ENCODE measurements around the gene ASB18.

The ASB18 gene

GRCh38 chr2:236286873-236287545 is 22.8 kb upstream of the ASB18 start:
- Histone ChIP-seq H3K9ac (ENCODE audit: low read length) (no peak overlapping the region), H3K4me2 (ENCODE audit: low read length) (no peak overlapping the region), H3K27me3 (ENCODE audit: low read depth, low read length) (no peaks in the 10 kb centered on the region), H3K27ac (ENCODE audit: low read length) (no peak overlapping the region), H4K20me1 (ENCODE audit: insufficient read depth, low read length) (no peaks in the 10 kb centered on the region), H3K9me3 (ENCODE audit: insufficient read depth, low read length) (no peaks in the 10 kb centered on the region), H3K4me1 (ENCODE audit: low read length) (peaks cover 6% of the 10 kb centered on the region), H2AFZ (ENCODE audit: low read depth, low read length) (no peak overlapping the region), H3K4me3 (ENCODE audit: low read length) (no peak overlapping the region), H3K36me3 (replicated peaks; ENCODE audit: low read depth, low read length) (no peaks in the 10 kb centered on the region), H3K79me2 (ENCODE audit: low read length) (no peaks in the 10 kb centered on the region)
- no peak for TF ChIP-seq CTCF (IDR thresholded peaks at IDR 0.05; ENCODE audit: low read depth, low read length)
- no peak for TF ChIP-seq EZH2phosphoT487 (IDR thresholded peaks at IDR 0.05; ENCODE audit: low read depth)

- no peak overlapping the region for H3K4me3 ChIP-seq (ENCODE audit: low read length)
- H2AFZ ChIP-seq (ENCODE audit: low read depth, low read length), result no peak overlapping the region
- no peaks in the 10 kb centered on the region for H4K20me1 ChIP-seq (ENCODE audit: insufficient read depth, low read length)
- H3K4me1 ChIP-seq (ENCODE audit: low read length), result peaks cover 6% of the 10 kb centered on the region
- H3K79me2 ChIP-seq (ENCODE audit: low read length), result no peaks in the 10 kb centered on the region
- no peaks in the 10 kb centered on the region for H3K27me3 ChIP-seq (ENCODE audit: low read depth, low read length)
- H3K9me3 ChIP-seq (ENCODE audit: insufficient read depth, low read length), result no peaks in the 10 kb centered on the region
- no peak overlapping the region for H3K27ac ChIP-seq (ENCODE audit: low read length)
- H3K4me2 ChIP-seq (ENCODE audit: low read length), result no peak overlapping the region
- TF ChIP-seq CTCF (IDR thresholded peaks at IDR 0.05; ENCODE audit: low read depth, low read length) (no peak), EZH2phosphoT487 (IDR thresholded peaks at IDR 0.05; ENCODE audit: low read depth) (no peak)
- no peak overlapping the region for H3K9ac ChIP-seq (ENCODE audit: low read length)
- H3K36me3 ChIP-seq (replicated peaks; ENCODE audit: low read depth, low read length), result no peaks in the 10 kb centered on the region
Measured at GRCh38 chr2:236284208-236284607, 20.0 kb upstream of the ASB18 start.

- no peak for TF ChIP-seq CTCF (IDR thresholded peaks at IDR 0.05; ENCODE audit: low read depth, low read length)
- TF ChIP-seq EZH2phosphoT487 (IDR thresholded peaks at IDR 0.05; ENCODE audit: low read depth), result no peak
- Histone ChIP-seq H3K9me3 (ENCODE audit: insufficient read depth, low read length) (no peaks in the 10 kb centered on the region), H3K79me2 (ENCODE audit: low read length) (no peaks in the 10 kb centered on the region)
Measured at GRCh38 chr2:236282406-236282805, 18.2 kb upstream of the ASB18 start.

GRCh38 chr2:236281423-236281822 is 17.2 kb upstream of the ASB18 start:
- no peak overlapping the region for H2AFZ ChIP-seq (ENCODE audit: low read depth, low read length)

More at GRCh38 chr2:236282406-236282805, 18.2 kb upstream of the ASB18 start:
- Histone ChIP-seq H4K20me1 (ENCODE audit: insufficient read depth, low read length) (no peaks in the 10 kb centered on the region), H3K27me3 (ENCODE audit: low read depth, low read length) (no peaks in the 10 kb centered on the region), H3K4me3 (ENCODE audit: low read length) (no peak overlapping the region), H3K4me2 (ENCODE audit: low read length) (no peak overlapping the region), H2AFZ (ENCODE audit: low read depth, low read length) (no peak overlapping the region), H3K36me3 (replicated peaks; ENCODE audit: low read depth, low read length) (no peaks in the 10 kb centered on the region), H3K4me1 (ENCODE audit: low read length) (no peaks in the 10 kb centered on the region), H3K27ac (ENCODE audit: low read length) (no peak overlapping the region), H3K9ac (ENCODE audit: low read length) (no peak overlapping the region)

More at GRCh38 chr2:236281423-236281822, 17.2 kb upstream of the ASB18 start:
- Histone ChIP-seq H3K9me3 (ENCODE audit: insufficient read depth, low read length) (no peaks in the 10 kb centered on the region), H3K79me2 (ENCODE audit: low read length) (no peaks in the 10 kb centered on the region), H3K4me2 (ENCODE audit: low read length) (no peak overlapping the region), H3K4me3 (ENCODE audit: low read length) (no peak overlapping the region), H3K9ac (ENCODE audit: low read length) (no peak overlapping the region), H3K36me3 (replicated peaks; ENCODE audit: low read depth, low read length) (no peaks in the 10 kb centered on the region), H3K4me1 (ENCODE audit: low read length) (no peaks in the 10 kb centered on the region), H4K20me1 (ENCODE audit: insufficient read depth, low read length) (no peaks in the 10 kb centered on the region), H3K27ac (ENCODE audit: low read length) (no peak overlapping the region), H3K27me3 (ENCODE audit: low read depth, low read length) (no peaks in the 10 kb centered on the region)
- TF ChIP-seq EZH2phosphoT487 (IDR thresholded peaks at IDR 0.05; ENCODE audit: low read depth), result no peak
- no peak for TF ChIP-seq CTCF (IDR thresholded peaks at IDR 0.05; ENCODE audit: low read depth, low read length)

Measured in OCI-LY3 (cell line).